HepG2 (cell line): Measurements from ENCODE around the gene RASAL3. TPM values are rescaled to one million over a fixed set of nuclear protein-coding genes. Genes with fewer than 3 reads are reported as not detected.

Source experiments
- ATF7-NPFF ChIP-seq: sonication (generic); formaldehyde crosslinking; IDR thresholded peaks from 2 replicates; pipeline ENCODE4 v1.8.1; 2023; ENCODE audit warnings: mild to moderate bottlenecking, low read depth, missing genetic modification reagents, moderate library complexity
- FOXA3 ChIP-seq: IDR thresholded peaks from 2 replicates; pipeline ENCODE4 v1.6.1; 2016; ENCODE audit warnings: missing genetic modification reagents, missing compliant biosample characterization
- HOXA3 ChIP-seq: sonication (generic); formaldehyde crosslinking; IDR thresholded peaks from 2 replicates; pipeline ENCODE4 v1.5.0; 2020; ENCODE audit warnings: missing genetic modification reagents
- KAT8 ChIP-seq: IDR thresholded peaks from 2 replicates; pipeline ENCODE4 v1.6.1; 2016; ENCODE audit warnings: missing genetic modification reagents, missing compliant biosample characterization
- NFIB ChIP-seq: sonication (generic); formaldehyde crosslinking; IDR thresholded peaks from 2 replicates; pipeline ENCODE4 v1.9.0; 2021; ENCODE audit warnings: missing genetic modification reagents, mild to moderate bottlenecking, borderline replicate concordance
- SP5 ChIP-seq: IDR thresholded peaks from 2 replicates; pipeline ENCODE4 v1.6.1; 2016; ENCODE audit warnings: low read depth, borderline replicate concordance
- ZBTB7B ChIP-seq: sonication (generic); formaldehyde crosslinking; IDR thresholded peaks from 2 replicates; pipeline ENCODE4 v1.4.0; 2020; ENCODE audit warnings: missing genetic modification reagents
- ZFP82 ChIP-seq: sonication (generic); formaldehyde crosslinking; IDR thresholded peaks from 2 replicates; pipeline ENCODE4 v1.5.1; 2020; ENCODE audit warnings: mild to moderate bottlenecking, missing genetic modification reagents, borderline replicate concordance
- ZNF646 ChIP-seq: sonication (generic); formaldehyde crosslinking; IDR thresholded peaks from 2 replicates; pipeline ENCODE4 v1.9.0; 2021; ENCODE audit warnings: mild to moderate bottlenecking, missing genetic modification reagents
- ZNF710 ChIP-seq: sonication (generic); formaldehyde crosslinking; IDR thresholded peaks from 2 replicates; pipeline ENCODE4 v1.5.0; 2020; ENCODE audit warnings: mild to moderate bottlenecking, missing genetic modification reagents, borderline replicate concordance
- ZSCAN5A ChIP-seq: sonication (generic); formaldehyde crosslinking; IDR thresholded peaks from 2 replicates; pipeline ENCODE4 v1.8.0; 2022; ENCODE audit warnings: mild to moderate bottlenecking, missing genetic modification reagents, borderline replicate concordance
- polyA plus RNA-seq, 8 experiments: library from polyadenylated mRNA; depleted of rRNA in 3 of 8; stranded (reverse) in 7 of 8; unstranded in 1 of 8; fragments of >200 nt; fragmentation: Illumina TruSeq in 4 of 8; extraction: Trizol in 4 of 8; gene quantifications; 2 replicates each; pipeline versions ENCODE4 v1.2.1 to v1.2.3, GENCODE V29; 2011 to 2016; ENCODE audit warnings: low read depth in 4 of 8, missing spikeins in 1 of 8, mixed read lengths in 1 of 8; ENCODE audit not compliant: insufficient read depth in 1 of 8
- total RNA-seq, 5 experiments: library from RNA; depleted of rRNA; stranded (reverse); fragments of >200 nt; fragmentation: Illumina TruSeq; extraction: Trizol; gene quantifications; 2 replicates each; pipeline ENCODE4 v1.2.3, GENCODE V29; 2016; ENCODE audit warnings: low read depth in 1 of 5
- TF ChIP-seq, protein P1 (sequence below): sonication (generic); formaldehyde crosslinking; IDR thresholded peaks from 2 replicates; pipeline ENCODE4 v1.4.0; 2020; ENCODE audit warnings: low read depth, missing genetic modification reagents
- TF ChIP-seq, protein P2 (sequence below): sonication (generic); formaldehyde crosslinking; IDR thresholded peaks from 2 replicates; pipeline ENCODE4 v1.9.0; 2022; ENCODE audit warnings: missing genetic modification reagents, mild to moderate bottlenecking, borderline replicate concordance

The RASAL3 gene
- total and polyA plus RNA-seq, 2 of the 13 experiments (the other 11 are each of a cell fraction or from before 2014, with no cell fraction given), result not detected

DNA sequence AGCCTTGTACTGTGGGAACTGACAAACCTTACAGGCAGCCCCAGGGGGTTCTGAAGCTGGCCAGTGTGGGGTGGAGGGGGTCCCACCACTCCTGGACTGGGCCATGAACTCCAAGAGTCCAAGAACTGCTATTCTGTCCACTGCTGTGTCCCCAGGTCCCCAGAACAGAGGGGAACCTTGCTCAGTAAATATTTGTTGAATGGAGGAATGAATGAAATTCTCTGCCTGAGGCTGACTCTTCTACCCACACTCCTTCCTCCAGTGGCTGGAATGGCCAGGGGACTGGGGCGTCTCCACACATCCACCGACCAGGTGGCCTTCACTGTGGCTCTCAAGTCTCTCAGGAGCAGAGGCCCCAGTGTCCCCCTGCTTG lies 26.2 kb downstream of the RASAL3 start (continued):
- TF ChIP-seq, protein P1, sequence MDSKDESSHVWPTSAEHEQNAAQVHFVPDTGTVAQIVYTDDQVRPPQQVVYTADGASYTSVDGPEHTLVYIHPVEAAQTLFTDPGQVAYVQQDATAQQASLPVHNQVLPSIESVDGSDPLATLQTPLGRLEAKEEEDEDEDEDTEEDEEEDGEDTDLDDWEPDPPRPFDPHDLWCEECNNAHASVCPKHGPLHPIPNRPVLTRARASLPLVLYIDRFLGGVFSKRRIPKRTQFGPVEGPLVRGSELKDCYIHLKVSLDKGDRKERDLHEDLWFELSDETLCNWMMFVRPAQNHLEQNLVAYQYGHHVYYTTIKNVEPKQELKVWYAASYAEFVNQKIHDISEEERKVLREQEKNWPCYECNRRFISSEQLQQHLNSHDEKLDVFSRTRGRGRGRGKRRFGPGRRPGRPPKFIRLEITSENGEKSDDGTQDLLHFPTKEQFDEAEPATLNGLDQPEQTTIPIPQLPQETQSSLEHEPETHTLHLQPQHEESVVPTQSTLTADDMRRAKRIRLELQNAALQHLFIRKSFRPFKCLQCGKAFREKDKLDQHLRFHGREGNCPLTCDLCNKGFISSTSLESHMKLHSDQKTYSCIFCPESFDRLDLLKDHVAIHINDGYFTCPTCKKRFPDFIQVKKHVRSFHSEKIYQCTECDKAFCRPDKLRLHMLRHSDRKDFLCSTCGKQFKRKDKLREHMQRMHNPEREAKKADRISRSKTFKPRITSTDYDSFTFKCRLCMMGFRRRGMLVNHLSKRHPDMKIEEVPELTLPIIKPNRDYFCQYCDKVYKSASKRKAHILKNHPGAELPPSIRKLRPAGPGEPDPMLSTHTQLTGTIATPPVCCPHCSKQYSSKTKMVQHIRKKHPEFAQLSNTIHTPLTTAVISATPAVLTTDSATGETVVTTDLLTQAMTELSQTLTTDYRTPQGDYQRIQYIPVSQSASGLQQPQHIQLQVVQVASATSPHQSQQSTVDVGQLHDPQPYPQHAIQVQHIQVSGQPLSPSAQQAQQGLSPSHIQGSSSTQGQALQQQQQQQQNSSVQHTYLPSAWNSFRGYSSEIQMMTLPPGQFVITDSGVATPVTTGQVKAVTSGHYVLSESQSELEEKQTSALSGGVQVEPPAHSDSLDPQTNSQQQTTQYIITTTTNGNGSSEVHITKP (CRISPR knock-in tag), result 0 out of 2 replicates have a peak, but pooled peaks have one; percentile 5
- TF ChIP-seq ATF7-NPFF (CRISPR knock-in tag) (no peak), SP5 (CRISPR knock-in tag) (0 out of 2 replicates have a peak, but pooled peaks have one; percentile 10), NFIB (CRISPR knock-in tag) (no peak), ZBTB7B (CRISPR knock-in tag) (peak; percentile 65; the same call in 1 of the 2 replicates), ZFP82 (CRISPR knock-in tag) (no peak), KAT8 (0 out of 2 replicates have a peak, but pooled peaks have one; percentile 14), FOXA3 (CRISPR knock-in tag) (peak; percentile 49; the same call in 1 of the 2 replicates), HOXA3 (CRISPR knock-in tag) (0 out of 2 replicates have a peak, but pooled peaks have one; percentile 12), ZNF710 (CRISPR knock-in tag) (peak; percentile 99), ZSCAN5A (no peak), ZNF646 (CRISPR knock-in tag) (0 out of 2 replicates have a peak, but pooled peaks have one; percentile 17)
- TF ChIP-seq, protein P2, sequence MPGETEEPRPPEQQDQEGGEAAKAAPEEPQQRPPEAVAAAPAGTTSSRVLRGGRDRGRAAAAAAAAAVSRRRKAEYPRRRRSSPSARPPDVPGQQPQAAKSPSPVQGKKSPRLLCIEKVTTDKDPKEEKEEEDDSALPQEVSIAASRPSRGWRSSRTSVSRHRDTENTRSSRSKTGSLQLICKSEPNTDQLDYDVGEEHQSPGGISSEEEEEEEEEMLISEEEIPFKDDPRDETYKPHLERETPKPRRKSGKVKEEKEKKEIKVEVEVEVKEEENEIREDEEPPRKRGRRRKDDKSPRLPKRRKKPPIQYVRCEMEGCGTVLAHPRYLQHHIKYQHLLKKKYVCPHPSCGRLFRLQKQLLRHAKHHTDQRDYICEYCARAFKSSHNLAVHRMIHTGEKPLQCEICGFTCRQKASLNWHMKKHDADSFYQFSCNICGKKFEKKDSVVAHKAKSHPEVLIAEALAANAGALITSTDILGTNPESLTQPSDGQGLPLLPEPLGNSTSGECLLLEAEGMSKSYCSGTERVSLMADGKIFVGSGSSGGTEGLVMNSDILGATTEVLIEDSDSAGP (CRISPR knock-in tag), result peak; percentile 62; the same call in 1 of the 2 replicates
